ELR (cell line): ENCODE measurements around the gene CEP164.

Experiments used
- DNase-seq: peaks from one replicate; pipeline ENCODE4 v3.0.0-alpha.2; 2015; ENCODE audit warnings: low read depth

Gene CEP164

DNA sequence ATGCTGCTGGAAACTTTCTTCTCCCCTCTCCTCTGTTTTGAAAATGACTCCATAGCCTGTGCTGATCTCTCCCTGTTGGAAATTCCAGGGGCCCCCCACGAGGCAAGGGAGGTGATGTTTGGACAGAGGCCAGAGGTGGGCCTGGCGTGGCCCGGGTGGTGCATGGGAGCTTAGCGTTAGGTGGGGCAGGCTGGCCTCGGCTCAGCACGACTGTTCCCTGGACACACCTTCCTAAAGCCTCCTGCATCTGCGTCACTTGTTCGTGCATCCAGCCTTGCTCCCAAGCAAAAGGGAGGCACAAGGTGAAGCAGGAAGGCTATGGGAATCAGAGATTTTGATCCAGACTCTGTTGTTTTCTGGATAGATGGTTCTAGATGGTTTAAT lies 135.2 kb downstream of the CEP164 start:
- DNase-seq, result no peak
